Measurements from ENCODE around the gene FAM83C.

DNA sequence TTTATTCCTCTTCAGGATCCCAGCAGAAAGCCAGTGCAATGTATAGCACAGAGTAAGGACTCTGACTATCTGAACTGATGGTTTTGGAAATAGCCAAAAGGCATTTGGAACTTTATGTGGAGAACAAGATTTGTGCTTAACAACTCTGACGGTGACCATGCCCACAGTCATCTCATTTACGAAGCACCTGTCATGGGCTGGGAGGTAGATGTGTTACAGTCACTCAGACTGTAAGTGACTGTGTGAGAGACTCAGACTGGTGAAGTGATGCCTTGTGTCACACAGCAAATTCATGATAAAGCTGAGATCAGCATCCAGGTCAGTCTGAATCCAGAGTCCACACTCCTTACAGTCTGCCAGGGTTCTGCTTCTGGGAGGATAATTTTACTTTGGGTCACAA, 23.9 kb upstream of the FAM83C start:
- TF ChIP-seq POLR2AphosphoS5 (IDR thresholded peaks at IDR 0.05; ENCODE audit: low read depth, low read length) (no peak), POLR2A (IDR thresholded peaks at IDR 0.05; ENCODE audit: low read depth, low read length) (no peak), TAF1 (IDR thresholded peaks at IDR 0.05; ENCODE audit: low read depth, low read length) (no peak), POU2F2 (IDR thresholded peaks at IDR 0.05; ENCODE audit: low read depth, low read length) (no peak), PAX5 (IDR thresholded peaks at IDR 0.05; ENCODE audit: insufficient read depth, low read length, severe bottlenecking) (no peak)
